ENCODE data around the gene NPM1. TPM values are rescaled to one million over a fixed set of nuclear protein-coding genes. Genes with fewer than 3 reads are reported as not detected.
"Not testable (repeated sequence)": the region's sequence is repeated elsewhere in the genome, so short reads cannot be mapped to it uniquely, and the experiment has no call there.

NPM1 gene
- total RNA-seq, 2 donors from 2014 or later: 558 to 996 TPM

DNA sequence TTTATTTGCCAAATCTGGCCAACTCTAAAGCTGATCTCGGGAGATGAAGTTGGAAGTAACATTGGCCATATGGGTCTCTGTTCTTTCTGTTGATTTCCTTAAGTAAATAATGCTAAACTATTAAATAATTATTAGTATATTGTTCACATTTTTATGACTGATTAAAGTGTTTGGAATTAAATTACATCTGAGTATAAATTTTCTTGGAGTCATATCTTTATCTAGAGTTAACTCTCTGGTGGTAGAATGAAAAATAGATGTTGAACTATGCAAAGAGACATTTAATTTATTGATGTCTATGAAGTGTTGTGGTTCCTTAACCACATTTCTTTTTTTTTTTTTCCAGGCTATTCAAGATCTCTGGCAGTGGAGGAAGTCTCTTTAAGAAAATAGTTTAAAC lies 22.5 kb downstream of the NPM1 start:
- Histone ChIP-seq H3K9me3 (no peaks in the 10 kb centered on the region), H3K27ac (no peak overlapping the region), H3K36me3 (peaks cover 28% of the 10 kb centered on the region), H3K4me1 (no peaks in the 10 kb centered on the region), H3K4me3 (no peak overlapping the region), H3K27me3 (no peaks in the 10 kb centered on the region), H3K9ac (ENCODE audit: low read depth in 2 of 2, low read length in 2 of 2) (no peak overlapping the region)
- DNase-seq: no peak
- TF ChIP-seq, protein P1, sequence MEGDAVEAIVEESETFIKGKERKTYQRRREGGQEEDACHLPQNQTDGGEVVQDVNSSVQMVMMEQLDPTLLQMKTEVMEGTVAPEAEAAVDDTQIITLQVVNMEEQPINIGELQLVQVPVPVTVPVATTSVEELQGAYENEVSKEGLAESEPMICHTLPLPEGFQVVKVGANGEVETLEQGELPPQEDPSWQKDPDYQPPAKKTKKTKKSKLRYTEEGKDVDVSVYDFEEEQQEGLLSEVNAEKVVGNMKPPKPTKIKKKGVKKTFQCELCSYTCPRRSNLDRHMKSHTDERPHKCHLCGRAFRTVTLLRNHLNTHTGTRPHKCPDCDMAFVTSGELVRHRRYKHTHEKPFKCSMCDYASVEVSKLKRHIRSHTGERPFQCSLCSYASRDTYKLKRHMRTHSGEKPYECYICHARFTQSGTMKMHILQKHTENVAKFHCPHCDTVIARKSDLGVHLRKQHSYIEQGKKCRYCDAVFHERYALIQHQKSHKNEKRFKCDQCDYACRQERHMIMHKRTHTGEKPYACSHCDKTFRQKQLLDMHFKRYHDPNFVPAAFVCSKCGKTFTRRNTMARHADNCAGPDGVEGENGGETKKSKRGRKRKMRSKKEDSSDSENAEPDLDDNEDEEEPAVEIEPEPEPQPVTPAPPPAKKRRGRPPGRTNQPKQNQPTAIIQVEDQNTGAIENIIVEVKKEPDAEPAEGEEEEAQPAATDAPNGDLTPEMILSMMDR (IDR thresholded peaks at IDR 0.05): no peak
- intact Hi-C loops (cut with DNase I): no loop called here

DNA sequence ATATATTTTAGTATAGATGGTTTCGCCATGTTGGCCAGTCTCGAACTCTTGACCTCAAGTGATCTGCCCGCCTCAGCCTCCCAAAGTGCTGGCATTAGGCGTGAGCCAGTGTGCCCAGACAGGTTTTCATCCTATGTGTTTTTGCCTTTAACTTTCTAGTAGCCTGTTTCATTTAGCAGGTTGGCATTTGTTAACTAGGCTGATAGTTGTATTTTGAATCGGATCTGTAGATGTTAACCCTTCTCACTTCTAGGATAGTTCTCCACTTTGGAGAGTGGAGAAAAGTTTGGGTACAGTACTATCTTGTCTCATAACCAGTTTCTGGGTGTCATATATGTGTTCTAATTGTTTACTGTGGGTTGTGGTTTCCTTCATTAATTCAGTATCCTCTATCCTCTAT lies 24.5 kb downstream of the NPM1 start:
- intact Hi-C loops (cut with DNase I): no loop called here
- TF ChIP-seq, protein P1 (IDR thresholded peaks at IDR 0.05): no peak
- Histone ChIP-seq H3K27me3 (no peaks in the 10 kb centered on the region), H3K9me3 (no peaks in the 10 kb centered on the region), H3K4me3 (no peak overlapping the region), H3K36me3 (peaks cover 11% of the 10 kb centered on the region), H3K4me1 (no peaks in the 10 kb centered on the region), H3K9ac (ENCODE audit: low read depth in 2 of 2, low read length in 2 of 2) (no peak overlapping the region), H3K27ac (no peak overlapping the region)
- no peak for DNase-seq

DNA sequence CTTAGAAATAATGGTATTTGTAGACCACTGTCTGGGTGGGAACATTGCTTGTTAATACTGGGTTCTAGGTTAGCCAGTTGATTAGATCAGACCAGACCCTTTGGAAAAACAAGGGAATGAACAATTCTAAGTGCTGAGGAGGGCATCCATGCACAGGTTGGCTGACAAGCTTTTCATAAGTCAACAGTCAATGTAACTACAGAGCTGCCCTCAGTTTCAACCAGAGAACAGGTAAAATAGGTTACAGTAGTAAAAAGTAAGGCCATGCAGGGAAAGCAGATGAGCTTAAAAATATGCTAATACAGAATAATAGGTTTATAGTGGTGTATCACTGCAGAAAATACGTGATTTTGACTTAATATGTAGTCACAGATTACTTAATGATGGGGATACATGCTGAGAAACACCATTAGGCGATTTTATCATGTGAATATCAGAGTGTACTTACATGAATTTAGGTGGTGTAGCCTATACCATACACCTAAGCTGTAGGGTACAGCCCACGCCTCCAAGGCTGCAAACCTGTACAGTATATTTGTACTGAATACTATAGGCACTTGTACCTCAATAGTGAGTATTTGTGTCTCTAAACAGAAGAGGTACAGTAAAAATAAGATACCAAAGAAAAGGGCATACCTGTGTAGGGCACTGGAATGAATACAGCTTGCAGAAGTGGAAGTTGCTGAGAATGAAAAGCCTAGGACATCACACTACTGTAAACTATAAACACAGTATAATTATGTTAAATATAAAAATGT lies 25.7 kb downstream of the NPM1 start:
- no peaks in the 10 kb centered on the region for H3K36me3 ChIP-seq
- H3K27ac ChIP-seq: no peak overlapping the region
- DNase-seq: no peak
- H3K9me3 ChIP-seq: no peaks in the 10 kb centered on the region
- H3K9ac ChIP-seq (ENCODE audit: low read depth in 2 of 2, low read length in 2 of 2): no peak overlapping the region
- intact Hi-C loops (cut with DNase I): no loop called here
- no peak overlapping the region for H3K4me3 ChIP-seq
- no peaks in the 10 kb centered on the region for H3K4me1 ChIP-seq
- TF ChIP-seq, protein P1 (IDR thresholded peaks at IDR 0.05): no peak
- H3K27me3 ChIP-seq: no peaks in the 10 kb centered on the region

DNA sequence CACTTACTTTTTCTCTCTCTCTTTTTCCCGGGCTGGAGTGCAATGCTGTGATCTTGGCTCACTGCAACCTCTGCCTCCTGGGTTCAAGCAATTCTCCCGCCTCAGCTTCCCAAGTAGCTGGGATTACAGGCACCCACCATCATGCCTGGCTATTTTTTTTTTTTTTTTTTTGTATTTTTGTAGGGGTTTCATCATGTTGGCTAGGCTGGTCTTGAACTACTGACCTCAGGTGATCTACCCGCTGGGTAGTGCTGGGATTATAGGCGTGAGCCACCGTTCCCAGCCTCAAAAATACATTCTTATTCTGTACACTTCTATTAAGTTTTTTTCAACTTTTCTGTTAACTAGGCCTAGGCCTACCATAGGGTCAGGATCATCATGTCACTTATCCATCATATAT lies 26.3 kb downstream of the NPM1 start:
- H3K27me3 ChIP-seq; DNase-seq; H3K9ac ChIP-seq (ENCODE audit: low read depth in 2 of 2, low read length in 2 of 2); H3K4me1 ChIP-seq; H3K27ac ChIP-seq; H3K36me3 ChIP-seq; H3K9me3 ChIP-seq; intact Hi-C loops (cut with DNase I); H3K4me3 ChIP-seq: not testable (repeated sequence)

DNA sequence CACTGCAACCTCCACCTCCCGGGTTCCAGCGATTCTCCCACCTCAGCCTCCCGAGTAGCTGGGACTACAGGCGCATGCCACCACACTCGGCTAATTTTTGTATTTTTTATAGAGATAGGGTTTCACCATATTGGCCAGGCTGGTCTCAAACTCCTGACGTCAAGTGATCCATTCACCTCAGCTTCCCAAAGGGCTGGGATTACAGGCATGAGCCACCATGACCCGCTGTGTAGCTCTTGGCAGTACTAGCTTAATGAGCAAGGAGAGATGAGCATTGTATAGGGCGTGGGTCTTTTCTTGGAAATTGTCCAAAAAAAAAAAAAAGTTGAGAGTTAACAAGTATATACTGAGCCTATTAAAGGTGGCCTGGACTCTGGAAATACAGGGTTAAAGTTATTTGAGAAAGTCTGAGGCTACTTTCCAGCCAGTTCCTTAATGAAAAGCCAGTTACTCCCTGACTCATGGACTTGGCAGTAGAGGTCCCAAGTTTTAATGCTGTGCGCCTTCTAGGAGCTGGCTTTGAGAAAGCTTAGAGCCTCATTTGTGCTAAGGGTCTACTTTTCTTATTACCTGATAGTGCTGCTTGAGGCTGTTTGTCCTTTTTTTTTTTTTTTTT lies 27.6 kb downstream of the NPM1 start:
- Histone ChIP-seq H3K36me3 (no peaks in the 10 kb centered on the region), H3K27me3 (peaks cover 11% of the 10 kb centered on the region), H3K9ac (ENCODE audit: low read depth in 2 of 2, low read length in 2 of 2) (no peak overlapping the region), H3K4me3 (no peak overlapping the region), H3K9me3 (no peaks in the 10 kb centered on the region), H3K4me1 (peaks cover 7% of the 10 kb centered on the region), H3K27ac (no peak overlapping the region)
- no peak for DNase-seq
- TF ChIP-seq, protein P1 (IDR thresholded peaks at IDR 0.05): no peak
- intact Hi-C loops (cut with DNase I): loop anchor here (5.0 kb wide), 1 partner anchor 492 kb away; no protein-coding TSS in a partner anchor
